Sigmoid colon (tissue), 7 donors: Measurements from ENCODE around the gene FMO2. TPM values are rescaled to one million over a fixed set of nuclear protein-coding genes. Genes with fewer than 3 reads are reported as not detected.

ENCODE experiments used
- DNase-seq: peaks from one replicate; pipeline ENCODE4 v3.0.0-alpha.2; 2019
- H3K27ac ChIP-seq, 4 donors: fragments of 200-600 bp; sonication (generic); one replicate each; pipeline ENCODE4 v1.5.1; 2016 to 2019; ENCODE audit warnings: mild to moderate bottlenecking in 1 of 4
- H3K27me3 ChIP-seq, 3 donors: fragments of 200-600 bp; sonication (generic); one replicate each; pipeline ENCODE4 v1.5.1; 2019; ENCODE audit warnings: mild to moderate bottlenecking in 1 of 3
- H3K36me3 ChIP-seq, 4 donors: fragments of 200-600 bp; sonication (generic); one replicate each; pipeline ENCODE4 v1.5.1; 2016 to 2019
- H3K4me1 ChIP-seq, 4 donors: fragments of 200-600 bp; sonication (generic); one replicate each; pipeline ENCODE4 v1.5.1; 2017 to 2019
- H3K4me3 ChIP-seq, 4 donors: fragments of 200-600 bp; sonication (generic); one replicate each; pipeline ENCODE4 v1.5.1; 2017 to 2019; ENCODE audit warnings: mild to moderate bottlenecking in 2 of 4, moderate library complexity in 1 of 4
- H3K9me3 ChIP-seq, 4 donors: fragments of 200-600 bp in 3 of 4; sonication (generic) in 3 of 4; one replicate each; pipeline versions ENCODE4 v1.5.1 to v1.6.1; 2013 to 2019
- EP300 ChIP-seq, 4 donors: sonication (generic); formaldehyde crosslinking; IDR thresholded peaks; one replicate each; pipeline ENCODE4 v1.6.1; 2017; ENCODE audit warnings: antibody characterized with exemption in 4 of 4
- POLR2A ChIP-seq, 2 donors: fragments of 450-650 bp; IDR thresholded peaks; one replicate each; pipeline ENCODE4 v1.6.1; 2016; ENCODE audit warnings: antibody characterized with exemption in 2 of 2, mild to moderate bottlenecking in 2 of 2, moderate library complexity in 2 of 2
- POLR2AphosphoS5 ChIP-seq, 4 donors: sonication (generic); formaldehyde crosslinking; IDR thresholded peaks; one replicate each; pipeline ENCODE4 v1.6.1; 2017; ENCODE audit warnings: antibody characterized with exemption in 4 of 4
- WGBS, 2 donors: extraction: QIAGEN DNeasy Blood & Tissue Kit; methylation state at CpG; one replicate each; pipeline ENCODE4 v1.1.7; 2013; 5-methylcytosine and 5-hydroxymethylcytosine counted together
- intact Hi-C: fragments of 100-400 bp; cut with DNase I; formaldehyde crosslinking; loops from one replicate; pipeline ENCODE4 v1.15.1; 2023
- polyA plus RNA-seq, 3 donors: library from polyadenylated mRNA; stranded (reverse); fragments of 200-250 nt; gene quantifications; one replicate each; pipeline ENCODE4 v1.2.3, GENCODE V29; 2013
- total RNA-seq, 4 donors: library from RNA; depleted of rRNA; stranded (reverse); fragments of >200 nt; gene quantifications; one replicate each; pipeline ENCODE4 v1.1.0, GENCODE V29; 2016
- TF ChIP-seq, protein P1 (sequence below), 4 experiments: fragments of 450-650 bp in 3 of 4; fragments of 200-600 bp in 1 of 4; IDR thresholded peaks; one replicate each; pipeline ENCODE4 v1.5.1; 2016 to 2019; ENCODE audit warnings: antibody characterized with exemption in 4 of 4, mild to moderate bottlenecking in 3 of 4, moderate library complexity in 2 of 4
- donor health status: healthy with polysubstance abuse.
- donor health status: Bipolar disorder and iron deficiency.
- donor health status: healthy.

The FMO2 gene
- total and polyA plus RNA-seq, 7 donors = 0.23 to 35.1 (median 4.2) TPM

DNA sequence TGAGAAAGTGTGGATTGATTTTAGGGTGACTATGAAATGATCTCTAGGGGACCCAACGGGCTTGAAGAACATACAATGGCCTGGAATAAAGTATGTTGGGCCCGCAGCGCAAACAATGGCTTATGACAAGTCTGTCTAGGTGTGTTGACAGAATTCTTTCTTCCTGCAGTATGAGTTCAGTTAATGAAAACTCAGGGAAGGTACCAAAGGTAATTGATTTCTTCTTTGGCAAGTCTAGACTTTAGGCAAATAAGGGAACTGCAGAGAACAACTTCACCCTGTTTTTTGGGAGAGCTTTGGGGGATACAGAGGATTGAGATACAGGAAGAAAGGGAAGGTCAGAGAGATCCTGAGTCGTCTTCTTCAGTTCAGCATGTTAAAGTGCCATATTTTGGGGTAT is 7.8 kb upstream of the FMO2 start:
- intact Hi-C loops = loop anchor here (5.0 kb wide), 1 partner anchor 100 kb away; no protein-coding TSS in a partner anchor
- Histone ChIP-seq H3K27ac (no peak overlapping the region), H3K4me3 (no peak overlapping the region), H3K9me3 (no peaks in the 10 kb centered on the region), H3K4me1 (no peaks in the 10 kb centered on the region), H3K36me3 (no peaks in the 10 kb centered on the region), H3K27me3 (no peaks in the 10 kb centered on the region)
- TF ChIP-seq POLR2AphosphoS5 (IDR thresholded peaks at IDR 0.05) = no peak
- no peak for TF ChIP-seq EP300 (IDR thresholded peaks at IDR 0.05)
- no peak for TF ChIP-seq POLR2A (IDR thresholded peaks at IDR 0.05)
- TF ChIP-seq, protein P1, sequence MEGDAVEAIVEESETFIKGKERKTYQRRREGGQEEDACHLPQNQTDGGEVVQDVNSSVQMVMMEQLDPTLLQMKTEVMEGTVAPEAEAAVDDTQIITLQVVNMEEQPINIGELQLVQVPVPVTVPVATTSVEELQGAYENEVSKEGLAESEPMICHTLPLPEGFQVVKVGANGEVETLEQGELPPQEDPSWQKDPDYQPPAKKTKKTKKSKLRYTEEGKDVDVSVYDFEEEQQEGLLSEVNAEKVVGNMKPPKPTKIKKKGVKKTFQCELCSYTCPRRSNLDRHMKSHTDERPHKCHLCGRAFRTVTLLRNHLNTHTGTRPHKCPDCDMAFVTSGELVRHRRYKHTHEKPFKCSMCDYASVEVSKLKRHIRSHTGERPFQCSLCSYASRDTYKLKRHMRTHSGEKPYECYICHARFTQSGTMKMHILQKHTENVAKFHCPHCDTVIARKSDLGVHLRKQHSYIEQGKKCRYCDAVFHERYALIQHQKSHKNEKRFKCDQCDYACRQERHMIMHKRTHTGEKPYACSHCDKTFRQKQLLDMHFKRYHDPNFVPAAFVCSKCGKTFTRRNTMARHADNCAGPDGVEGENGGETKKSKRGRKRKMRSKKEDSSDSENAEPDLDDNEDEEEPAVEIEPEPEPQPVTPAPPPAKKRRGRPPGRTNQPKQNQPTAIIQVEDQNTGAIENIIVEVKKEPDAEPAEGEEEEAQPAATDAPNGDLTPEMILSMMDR (IDR thresholded peaks at IDR 0.05) = no peak
- 88 to 92% methylated on average over 4 of the region's 4 CpGs for WGBS, 2 donors
- DNase-seq = no peak

DNA sequence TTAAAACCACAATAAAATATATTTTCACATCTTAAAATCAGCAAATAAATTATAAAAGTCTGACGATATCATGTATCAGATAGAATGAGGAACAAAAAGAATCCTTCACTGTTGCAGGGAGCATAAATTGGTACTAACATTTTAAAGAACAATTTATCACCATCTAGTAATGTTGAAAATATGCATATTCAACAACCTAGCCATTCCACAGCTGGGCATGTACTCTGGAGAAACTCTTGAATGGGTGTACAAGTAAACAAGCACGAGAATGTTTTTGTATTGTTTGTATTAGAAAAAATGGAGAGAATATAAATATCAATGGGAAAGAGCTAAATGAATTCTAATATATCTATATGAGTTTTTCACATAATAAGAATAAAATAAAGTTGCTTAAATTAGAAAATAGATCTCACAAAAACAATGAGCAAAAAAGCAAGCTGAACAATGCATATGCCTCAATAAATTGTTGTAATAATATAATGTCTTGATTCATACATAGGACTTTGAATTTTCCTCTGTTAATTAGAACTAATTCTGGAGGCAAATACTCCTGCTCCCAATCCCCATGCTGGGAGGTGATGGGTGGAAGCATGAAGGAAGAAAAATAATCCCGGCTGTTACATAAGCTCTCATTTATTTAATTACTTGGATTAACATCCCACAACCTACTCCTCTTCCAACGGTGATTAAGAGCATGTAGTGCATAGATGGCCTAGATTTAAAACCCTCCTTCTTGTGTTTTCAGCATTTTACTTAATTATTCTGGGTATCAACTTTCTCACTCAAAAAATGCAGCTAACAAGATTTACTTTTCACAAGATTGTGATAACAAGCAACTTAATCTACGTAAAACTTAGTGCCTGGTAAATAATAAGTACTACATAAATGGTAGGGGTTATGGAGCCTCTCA is 5.5 kb upstream of the FMO2 start:
- DNase-seq = no peak
- Histone ChIP-seq H3K9me3 (no peaks in the 10 kb centered on the region), H3K27ac (no peak overlapping the region), H3K4me1 (peaks cover 0 to 3% (median 0%) of the 10 kb centered on the region in 4 donors), H3K4me3 (no peak overlapping the region), H3K36me3 (no peaks in the 10 kb centered on the region), H3K27me3 (no peaks in the 10 kb centered on the region)
- 61 to 76% methylated on average over 5 of the region's 5 CpGs for WGBS, 2 donors
- intact Hi-C loops = loop anchor here (5.0 kb wide), 1 partner anchor 102 kb away; no protein-coding TSS in a partner anchor
- TF ChIP-seq EP300 (IDR thresholded peaks at IDR 0.05) (no peak), POLR2AphosphoS5 (IDR thresholded peaks at IDR 0.05) (no peak), POLR2A (IDR thresholded peaks at IDR 0.05) (no peak)
- TF ChIP-seq, protein P1 (IDR thresholded peaks at IDR 0.05) = no peak

DNA sequence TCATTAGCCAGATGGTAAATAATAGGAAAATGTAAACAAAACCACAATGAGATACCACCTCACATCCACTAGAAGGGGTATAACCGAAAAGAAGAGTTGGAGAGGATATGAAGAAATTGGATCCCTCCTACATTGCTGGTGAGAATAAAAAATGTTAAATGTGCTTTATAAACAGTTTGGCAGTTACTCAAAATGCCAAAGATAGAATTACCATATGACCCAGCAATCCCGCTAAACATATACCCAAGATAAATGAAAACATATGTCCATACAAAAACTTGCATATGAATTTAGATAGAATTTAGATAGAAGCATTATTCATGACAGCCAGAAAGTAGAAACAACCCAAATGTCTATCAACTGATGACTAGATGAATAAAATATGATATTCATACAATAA is 4.4 kb upstream of the FMO2 start:
- TF ChIP-seq POLR2A (IDR thresholded peaks at IDR 0.05) (no peak), POLR2AphosphoS5 (IDR thresholded peaks at IDR 0.05) (no peak), EP300 (IDR thresholded peaks at IDR 0.05) (no peak)
- TF ChIP-seq, protein P1 (IDR thresholded peaks at IDR 0.05) = no peak
- Histone ChIP-seq H3K27ac (no peak overlapping the region), H3K36me3 (no peaks in the 10 kb centered on the region), H3K9me3 (peaks cover 0 to 3% (median 0%) of the 10 kb centered on the region in 4 donors), H3K4me3 (no peak overlapping the region), H3K27me3 (no peaks in the 10 kb centered on the region), H3K4me1 (peaks cover 0 to 7% (median 0%) of the 10 kb centered on the region in 4 donors)
- 89 to 93% methylated on average over 2 of the region's 2 CpGs for WGBS, 2 donors
- intact Hi-C loops = no loop called here
- DNase-seq = no peak

DNA sequence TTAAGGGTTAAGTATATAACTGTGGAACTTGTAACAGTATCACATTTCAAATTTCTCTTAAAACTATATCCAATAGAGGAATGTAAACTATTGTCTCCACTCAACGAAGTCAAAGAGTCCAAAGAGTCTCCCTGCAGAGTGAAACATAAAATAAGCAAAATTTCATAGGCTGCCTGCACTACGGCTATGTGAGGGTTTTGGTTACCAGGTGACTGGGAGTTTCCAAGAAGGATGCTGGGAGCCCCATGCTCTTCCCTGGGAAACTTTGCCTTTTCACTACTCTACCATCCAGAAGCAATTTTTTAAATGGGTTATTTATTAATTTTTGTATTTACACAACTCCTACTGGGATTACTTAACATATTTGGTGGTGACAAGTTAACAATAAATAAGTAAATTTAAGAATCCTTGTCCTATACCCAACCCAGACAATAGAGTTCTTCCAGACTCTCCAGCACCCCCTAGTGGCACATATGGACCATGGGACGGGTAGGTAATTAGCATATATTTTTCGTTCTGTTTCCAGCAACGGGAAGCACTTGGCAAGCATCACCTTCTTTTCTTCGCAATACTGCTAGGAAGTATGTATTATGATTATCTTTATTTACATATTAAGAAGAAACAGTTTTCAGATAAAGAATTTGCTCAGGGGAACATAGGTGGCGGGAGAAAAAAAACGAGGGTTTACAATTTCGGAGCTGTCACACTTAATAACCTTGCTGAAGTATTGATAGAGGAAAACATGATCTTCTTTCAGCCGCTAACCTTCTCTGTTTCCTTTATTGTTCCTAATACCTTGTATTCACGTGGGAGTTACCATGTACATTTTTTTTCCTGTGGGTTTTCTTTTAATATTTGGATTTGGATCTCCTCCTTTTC is 3.5 kb downstream of the FMO2 start:
- peak overlapping the region in 1 of 4 donors; percentile 41 for H3K27ac ChIP-seq
- TF ChIP-seq POLR2AphosphoS5 (IDR thresholded peaks at IDR 0.05) = no peak
- TF ChIP-seq, protein P1 (IDR thresholded peaks at IDR 0.05) = peak; percentile 9 to 39 (median 16)
- no peaks in the 10 kb centered on the region for H3K27me3 ChIP-seq
- 29 to 57% methylated on average over 11 of the region's 11 CpGs for WGBS, 2 donors
- peaks cover 0 to 7% (median 0%) of the 10 kb centered on the region in 4 donors for H3K4me1 ChIP-seq
- H3K36me3 ChIP-seq = no peaks in the 10 kb centered on the region
- no peak overlapping the region for H3K4me3 ChIP-seq
- intact Hi-C loops = no loop called here
- peaks cover 0 to 3% (median 0%) of the 10 kb centered on the region in 4 donors for H3K9me3 ChIP-seq
- no peak for DNase-seq
